DOHH2 (cell line): ENCODE data around the gene ARHGAP22.

ENCODE experiments used
- H3F3A ChIP-seq: fragments of 200-600 bp; sonication (generic), shearing (Covaris generic); 2 replicates; pipeline ENCODE4 v1.6.0; 2016; ENCODE audit warnings: antibody characterized with exemption, mild to moderate bottlenecking; ENCODE audit not compliant: control insufficient read depth, insufficient read depth
- H3K27ac ChIP-seq: fragments of 200-600 bp; sonication (generic); 2 replicates; pipeline ENCODE4 v1.5.1; 2014; ENCODE audit warnings: low read depth, mild to moderate bottlenecking, low read length, moderate library complexity
- H3K27me3 ChIP-seq: fragments of 200-600 bp; sonication (generic); 2 replicates; pipeline ENCODE4 v1.6.1; 2014; ENCODE audit warnings: mild to moderate bottlenecking, low read length, mixed read lengths; ENCODE audit not compliant: control insufficient read depth
- H3K36me3 ChIP-seq: fragments of 200-600 bp; sonication (generic); 2 replicates; pipeline ENCODE4 v1.6.1; 2014; ENCODE audit warnings: mild to moderate bottlenecking, low read length, moderate library complexity, mixed read lengths; ENCODE audit not compliant: control insufficient read depth
- H3K4me1 ChIP-seq: fragments of 200-600 bp; sonication (generic); 2 replicates; pipeline ENCODE4 v1.6.1; 2014; ENCODE audit warnings: mild to moderate bottlenecking, low read length, mixed read lengths; ENCODE audit not compliant: control insufficient read depth
- H3K4me2 ChIP-seq: fragments of 200-600 bp; sonication (generic); 2 replicates; pipeline ENCODE4 v1.6.0; 2014; ENCODE audit warnings: mild to moderate bottlenecking, low read length, moderate library complexity
- H3K4me3 ChIP-seq: fragments of 200-600 bp; sonication (generic); 2 replicates; pipeline ENCODE4 v1.5.1; 2014; ENCODE audit warnings: mild to moderate bottlenecking, low read length, mixed read lengths
- H3K79me2 ChIP-seq: fragments of 200-600 bp; sonication (generic); 2 replicates; pipeline ENCODE4 v1.6.1; 2014; ENCODE audit warnings: mild to moderate bottlenecking, low read length, mixed read lengths; ENCODE audit not compliant: control insufficient read depth
- H3K9me2 ChIP-seq: fragments of 200-600 bp; sonication (generic); replicated peaks from 2 replicates; pipeline ENCODE4 v1.6.1; 2014; ENCODE audit warnings: mild to moderate bottlenecking, low read length, mixed read lengths; ENCODE audit not compliant: control insufficient read depth
- H3K9me3 ChIP-seq: fragments of 200-600 bp; sonication (generic); 2 replicates; pipeline ENCODE4 v1.6.1; 2014; ENCODE audit warnings: antibody characterized with exemption, low read length, mixed read lengths; ENCODE audit not compliant: control insufficient read depth, insufficient read depth
- H4K20me1 ChIP-seq: fragments of 200-600 bp; sonication (generic); 2 replicates; pipeline ENCODE4 v1.6.0; 2014; ENCODE audit warnings: low read depth, mild to moderate bottlenecking, antibody characterized with exemption, low read length, moderate library complexity; ENCODE audit not compliant: control insufficient read depth, insufficient read depth
- EZH2phosphoT487 ChIP-seq: fragments of 200-600 bp; sonication (generic); IDR thresholded peaks from 2 replicates; pipeline ENCODE4 v1.6.1; 2017; ENCODE audit warnings: borderline replicate concordance, mild to moderate bottlenecking, antibody characterized with exemption, low read length, moderate library complexity, mixed read lengths
- TF ChIP-seq, protein P1 (sequence below): fragments of 200-600 bp; sonication (generic); IDR thresholded peaks from one replicate; pipeline ENCODE4 v1.5.1; 2014; ENCODE audit warnings: antibody characterized with exemption, mild to moderate bottlenecking, low read depth, low read length; ENCODE audit not compliant: poor library complexity, severe bottlenecking

Gene ARHGAP22

DNA sequence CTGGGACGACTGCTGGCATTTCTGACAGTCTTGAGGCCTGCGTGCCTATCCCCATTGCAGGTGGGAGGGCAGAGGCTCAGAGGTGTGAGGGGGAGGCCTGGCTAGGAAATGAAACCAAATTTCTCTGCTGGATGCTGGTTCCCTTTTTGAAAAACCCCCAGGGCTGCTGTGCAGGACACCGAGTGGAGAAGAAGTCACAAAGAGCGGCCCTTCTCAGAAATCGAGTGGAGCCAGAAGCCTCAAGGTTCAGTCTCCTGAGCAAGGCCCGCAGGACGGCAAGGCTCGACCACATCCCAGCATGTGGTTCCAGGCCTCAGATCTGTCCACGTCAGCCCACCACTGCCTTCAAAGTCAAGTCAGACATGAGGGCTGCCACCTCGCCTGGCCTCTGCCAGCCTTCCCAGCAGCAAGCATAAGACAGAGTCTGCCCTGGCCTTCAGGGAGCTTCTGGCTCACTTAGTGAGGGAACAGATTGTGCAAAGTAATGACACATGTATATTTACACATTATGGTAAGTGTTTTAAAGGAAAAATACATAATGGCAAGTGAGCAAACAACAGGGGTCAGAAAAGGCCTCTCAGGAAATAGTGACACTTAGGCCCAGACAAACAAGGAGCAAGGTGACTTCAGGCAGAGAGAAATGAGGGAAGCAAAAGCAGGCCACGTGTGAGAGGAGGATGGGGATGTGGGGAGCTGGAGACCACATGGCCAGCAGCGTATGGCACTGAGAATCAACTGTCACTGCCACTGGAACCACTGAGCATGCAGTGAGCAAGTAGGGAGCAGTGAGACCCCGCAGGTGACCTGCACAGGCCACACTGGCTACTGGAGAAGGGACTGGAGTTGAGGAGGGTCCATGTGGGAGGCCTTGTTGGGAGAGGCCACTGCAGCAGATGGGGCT lies 86.7 kb downstream of the ARHGAP22 start:
- Histone ChIP-seq H3F3A (no peaks in the 10 kb centered on the region), H3K9me3 (no peaks in the 10 kb centered on the region; the same call in none of the 2 replicates), H3K4me1 (no peaks in the 10 kb centered on the region), H3K4me3 (no peak overlapping the region), H4K20me1 (no peaks in the 10 kb centered on the region), H3K9me2 (no peaks in the 10 kb centered on the region), H3K36me3 (no peaks in the 10 kb centered on the region), H3K79me2 (no peaks in the 10 kb centered on the region), H3K4me2 (no peak overlapping the region), H3K27me3 (peaks cover 19% of the 10 kb centered on the region), H3K27ac (no peak overlapping the region)
- TF ChIP-seq, protein P1, sequence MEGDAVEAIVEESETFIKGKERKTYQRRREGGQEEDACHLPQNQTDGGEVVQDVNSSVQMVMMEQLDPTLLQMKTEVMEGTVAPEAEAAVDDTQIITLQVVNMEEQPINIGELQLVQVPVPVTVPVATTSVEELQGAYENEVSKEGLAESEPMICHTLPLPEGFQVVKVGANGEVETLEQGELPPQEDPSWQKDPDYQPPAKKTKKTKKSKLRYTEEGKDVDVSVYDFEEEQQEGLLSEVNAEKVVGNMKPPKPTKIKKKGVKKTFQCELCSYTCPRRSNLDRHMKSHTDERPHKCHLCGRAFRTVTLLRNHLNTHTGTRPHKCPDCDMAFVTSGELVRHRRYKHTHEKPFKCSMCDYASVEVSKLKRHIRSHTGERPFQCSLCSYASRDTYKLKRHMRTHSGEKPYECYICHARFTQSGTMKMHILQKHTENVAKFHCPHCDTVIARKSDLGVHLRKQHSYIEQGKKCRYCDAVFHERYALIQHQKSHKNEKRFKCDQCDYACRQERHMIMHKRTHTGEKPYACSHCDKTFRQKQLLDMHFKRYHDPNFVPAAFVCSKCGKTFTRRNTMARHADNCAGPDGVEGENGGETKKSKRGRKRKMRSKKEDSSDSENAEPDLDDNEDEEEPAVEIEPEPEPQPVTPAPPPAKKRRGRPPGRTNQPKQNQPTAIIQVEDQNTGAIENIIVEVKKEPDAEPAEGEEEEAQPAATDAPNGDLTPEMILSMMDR: no peak
- no peak for TF ChIP-seq EZH2phosphoT487

DNA sequence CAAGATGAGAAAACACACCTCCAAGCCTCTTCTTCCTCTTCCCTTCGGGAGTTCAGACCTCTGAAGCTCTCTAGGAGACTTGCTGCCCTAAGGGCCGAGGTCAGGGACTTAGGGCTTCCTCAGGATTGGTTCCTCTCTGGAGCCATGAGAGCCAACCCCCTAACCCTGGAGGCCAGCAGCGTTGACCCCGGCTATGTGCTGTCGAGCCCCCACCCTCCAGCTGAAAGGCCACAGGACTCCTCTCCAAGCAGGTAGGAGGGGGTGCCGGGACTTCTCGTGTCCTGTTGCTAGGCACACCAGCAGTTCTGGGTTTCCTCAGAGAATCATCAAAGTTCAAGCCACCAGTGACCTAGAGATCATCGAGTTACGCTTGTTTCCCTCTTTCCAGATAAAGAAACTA lies 87.4 kb downstream of the ARHGAP22 start:
- Histone ChIP-seq H4K20me1 (no peaks in the 10 kb centered on the region), H3K9me3 (no peaks in the 10 kb centered on the region; the same call in none of the 2 replicates), H3K79me2 (no peaks in the 10 kb centered on the region), H3K9me2 (no peaks in the 10 kb centered on the region), H3K36me3 (no peaks in the 10 kb centered on the region), H3K4me3 (no peak overlapping the region), H3F3A (no peaks in the 10 kb centered on the region), H3K27me3 (peaks cover 17% of the 10 kb centered on the region), H3K27ac (no peak overlapping the region), H3K4me2 (no peak overlapping the region), H3K4me1 (no peaks in the 10 kb centered on the region)
- TF ChIP-seq, protein P1: no peak
- TF ChIP-seq EZH2phosphoT487: no peak

DNA sequence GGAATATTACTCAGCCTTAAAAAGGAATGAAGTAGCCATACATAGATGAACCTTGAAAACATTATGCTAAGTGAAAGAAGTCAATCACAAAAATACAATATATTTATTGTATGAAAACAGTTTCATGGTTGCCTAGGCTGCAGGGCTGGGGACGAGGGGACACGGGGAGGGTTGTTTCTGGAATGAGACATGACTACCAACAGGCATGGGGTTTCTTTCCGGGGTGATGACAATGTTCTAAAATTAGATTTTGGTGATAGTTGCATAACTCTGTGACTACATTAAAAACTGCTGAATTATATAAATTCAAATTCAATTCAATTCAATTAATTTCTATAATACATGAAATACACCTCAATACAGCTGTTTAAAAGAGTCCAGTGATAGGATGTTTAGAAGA lies 88.0 kb downstream of the ARHGAP22 start:
- H3K9me3 ChIP-seq: no peaks in the 10 kb centered on the region; the same call in none of the 2 replicates

More for the DNA sequence above, 88.0 kb downstream of the ARHGAP22 start:
- H3K9me2 ChIP-seq: no peaks in the 10 kb centered on the region
- no peaks in the 10 kb centered on the region for H3K36me3 ChIP-seq
- H3K4me3 ChIP-seq: no peak overlapping the region
- H3K4me2 ChIP-seq: no peak overlapping the region
- TF ChIP-seq, protein P1: no peak
- TF ChIP-seq EZH2phosphoT487: no peak
- H3F3A ChIP-seq: no peaks in the 10 kb centered on the region
- no peak overlapping the region for H3K27ac ChIP-seq
- H3K27me3 ChIP-seq: peaks cover 13% of the 10 kb centered on the region; the same call in 1 of the 2 replicates
- no peaks in the 10 kb centered on the region for H3K79me2 ChIP-seq
- no peaks in the 10 kb centered on the region for H4K20me1 ChIP-seq
- peaks cover under 1% of the 10 kb centered on the region; the same call in 1 of the 2 replicates for H3K4me1 ChIP-seq
